Natural killer cell (primary cell): ENCODE data around the gene EFS. TPM values are rescaled to one million over a fixed set of nuclear protein-coding genes. Genes with fewer than 3 reads are reported as not detected.

Source experiments
- ATAC-seq, 3 donors: fragments of 150-1000 bp in 2 of 3; fragments of 200-7000 bp in 1 of 3; cut with Tn5 transposase; 1 replicate in 1 of 3; 2 replicates in 2 of 3; pipeline ENCODE4 v1.10.0; 2021; ENCODE audit warnings: mild to moderate bottlenecking in 2 of 3, moderate library complexity in 2 of 3
- DNase-seq, 2 donors: peaks; one replicate each; pipeline versions ENCODE4 v3.0.0 to v3.0.0-alpha.2; 2013 to 2021; ENCODE audit warnings: mixed read lengths in 1 of 2
- H3K27ac ChIP-seq: one replicate; pipeline ENCODE4 v1.5.1; 2013; ENCODE audit warnings: mild to moderate bottlenecking, low read length
- H3K27me3 ChIP-seq: one replicate; pipeline ENCODE4 v1.6.1; 2013; ENCODE audit warnings: low read length; ENCODE audit not compliant: control insufficient read depth, insufficient read depth
- H3K36me3 ChIP-seq: one replicate; pipeline ENCODE4 v1.6.1; 2013; ENCODE audit warnings: low read length; ENCODE audit not compliant: control insufficient read depth, insufficient read depth
- H3K4me1 ChIP-seq: one replicate; pipeline ENCODE4 v1.6.1; 2013; ENCODE audit warnings: low read length; ENCODE audit not compliant: control insufficient read depth, insufficient read depth
- H3K4me3 ChIP-seq: one replicate; pipeline ENCODE4 v1.5.1; 2013; ENCODE audit warnings: low read length
- H3K9me3 ChIP-seq: one replicate; pipeline ENCODE4 v1.6.1; 2013; ENCODE audit warnings: low read length; ENCODE audit not compliant: control insufficient read depth, insufficient read depth
- H3K27ac Mint-ChIP-seq, 2 donors: one replicate each; pipeline ENCODE4 v1.8.0; 2022; ENCODE audit warnings: mild to moderate bottlenecking in 2 of 2, mixed read lengths in 2 of 2, moderate library complexity in 1 of 2
- H3K27me3 Mint-ChIP-seq, 2 donors: one replicate each; pipeline ENCODE4 v1.8.0; 2022; ENCODE audit warnings: low read depth in 2 of 2, mixed read lengths in 2 of 2
- H3K36me3 Mint-ChIP-seq: one replicate; pipeline ENCODE4 v1.8.0; 2022; ENCODE audit warnings: mixed read lengths
- H3K4me1 Mint-ChIP-seq, 2 donors: one replicate each; pipeline ENCODE4 v1.8.0; 2022; ENCODE audit warnings: mixed read lengths in 2 of 2
- H3K4me3 Mint-ChIP-seq: one replicate; pipeline ENCODE4 v1.8.0; 2022; ENCODE audit warnings: mild to moderate bottlenecking, moderate library complexity, mixed read lengths
- H3K9me3 Mint-ChIP-seq, 2 donors: one replicate each; pipeline ENCODE4 v1.8.0; 2022; ENCODE audit warnings: mixed read lengths in 2 of 2
- WGBS: methylation state at CpG from one replicate; pipeline ENCODE4 v1.1.7; 2013; ENCODE audit warnings: missing lambda C conversion rate; ENCODE audit not compliant: insufficient coverage; 5-methylcytosine and 5-hydroxymethylcytosine counted together
- intact Hi-C: fragments of 100-400 bp; cut with micrococcal nuclease; formaldehyde crosslinking; loops from one replicate; pipeline ENCODE4 v1.14.2; 2022
- total RNA-seq, 4 donors: library from RNA; stranded (reverse); fragments of 120-200 nt in 1 of 4; gene quantifications; one replicate each; pipeline versions ENCODE4 v1.2.3 to v1.2.4, GENCODE V29; 2013 to 2022
- TF ChIP-seq, protein P1 (sequence below): fragments of 200-600 bp; IDR thresholded peaks from one replicate; pipeline ENCODE4 v1.8.0; 2022; ENCODE audit warnings: antibody characterized with exemption

Gene EFS
- total RNA-seq, 3 donors from 2014 or later (not counting 1 experiment from before 2014, with no cell fraction given): not detected

- Mint-ChIP-seq H3K4me3 (no peak overlapping the region), H3K27ac (no peak overlapping the region), H3K36me3 (no peaks in the 10 kb centered on the region), H3K4me1 (no peaks in the 10 kb centered on the region), H3K9me3 (no peaks in the 10 kb centered on the region), H3K27me3 (peaks cover 0 to 4% of the 10 kb centered on the region in 2 donors)
- Histone ChIP-seq H3K4me3 (no peak overlapping the region), H3K36me3 (no peaks in the 10 kb centered on the region), H3K27ac (no peak overlapping the region), H3K27me3 (no peaks in the 10 kb centered on the region), H3K4me1 (no peaks in the 10 kb centered on the region), H3K9me3 (no peaks in the 10 kb centered on the region)
- TF ChIP-seq, protein P1, sequence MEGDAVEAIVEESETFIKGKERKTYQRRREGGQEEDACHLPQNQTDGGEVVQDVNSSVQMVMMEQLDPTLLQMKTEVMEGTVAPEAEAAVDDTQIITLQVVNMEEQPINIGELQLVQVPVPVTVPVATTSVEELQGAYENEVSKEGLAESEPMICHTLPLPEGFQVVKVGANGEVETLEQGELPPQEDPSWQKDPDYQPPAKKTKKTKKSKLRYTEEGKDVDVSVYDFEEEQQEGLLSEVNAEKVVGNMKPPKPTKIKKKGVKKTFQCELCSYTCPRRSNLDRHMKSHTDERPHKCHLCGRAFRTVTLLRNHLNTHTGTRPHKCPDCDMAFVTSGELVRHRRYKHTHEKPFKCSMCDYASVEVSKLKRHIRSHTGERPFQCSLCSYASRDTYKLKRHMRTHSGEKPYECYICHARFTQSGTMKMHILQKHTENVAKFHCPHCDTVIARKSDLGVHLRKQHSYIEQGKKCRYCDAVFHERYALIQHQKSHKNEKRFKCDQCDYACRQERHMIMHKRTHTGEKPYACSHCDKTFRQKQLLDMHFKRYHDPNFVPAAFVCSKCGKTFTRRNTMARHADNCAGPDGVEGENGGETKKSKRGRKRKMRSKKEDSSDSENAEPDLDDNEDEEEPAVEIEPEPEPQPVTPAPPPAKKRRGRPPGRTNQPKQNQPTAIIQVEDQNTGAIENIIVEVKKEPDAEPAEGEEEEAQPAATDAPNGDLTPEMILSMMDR: no peak
- intact Hi-C loops: loop anchor here (2.0 kb wide), 2 partner anchors 116 to 260 kb away; no protein-coding TSS in a partner anchor
- ATAC-seq (peak in 1 of 3 donors; percentile 23), DNase-seq (peak in 1 of 2 donors; percentile 4)
- 83% methylated on average over 16 of the region's 16 CpGs for WGBS
These were observed 15.4 kb upstream of the EFS start for GRCh38 chr14:23380197-23380914.

GRCh38 chr14:23379366-23380196 lies 14.6 kb upstream of the EFS start:
- Mint-ChIP-seq H3K27ac (no peak overlapping the region), H3K9me3 (no peaks in the 10 kb centered on the region), H3K4me1 (no peaks in the 10 kb centered on the region), H3K4me3 (no peak overlapping the region), H3K36me3 (no peaks in the 10 kb centered on the region), H3K27me3 (peaks cover 0 to 4% of the 10 kb centered on the region in 2 donors)
- ATAC-seq: peak; percentile 66 to 87 (median 69)
- H3K27me3 ChIP-seq: no peaks in the 10 kb centered on the region
- TF ChIP-seq, protein P1: peak; percentile 66
- 46% methylated on average over 10 of the region's 12 CpGs for WGBS
- H3K4me1 ChIP-seq: no peaks in the 10 kb centered on the region
- no peak overlapping the region for H3K27ac ChIP-seq
- DNase-seq: peak in 1 of 2 donors; percentile 84
- no peak overlapping the region for H3K4me3 ChIP-seq
- H3K9me3 ChIP-seq: no peaks in the 10 kb centered on the region
- no peaks in the 10 kb centered on the region for H3K36me3 ChIP-seq
- intact Hi-C loops: loop anchor here (2.0 kb wide), 2 partner anchors 115 to 259 kb away; no protein-coding TSS in a partner anchor

DNA sequence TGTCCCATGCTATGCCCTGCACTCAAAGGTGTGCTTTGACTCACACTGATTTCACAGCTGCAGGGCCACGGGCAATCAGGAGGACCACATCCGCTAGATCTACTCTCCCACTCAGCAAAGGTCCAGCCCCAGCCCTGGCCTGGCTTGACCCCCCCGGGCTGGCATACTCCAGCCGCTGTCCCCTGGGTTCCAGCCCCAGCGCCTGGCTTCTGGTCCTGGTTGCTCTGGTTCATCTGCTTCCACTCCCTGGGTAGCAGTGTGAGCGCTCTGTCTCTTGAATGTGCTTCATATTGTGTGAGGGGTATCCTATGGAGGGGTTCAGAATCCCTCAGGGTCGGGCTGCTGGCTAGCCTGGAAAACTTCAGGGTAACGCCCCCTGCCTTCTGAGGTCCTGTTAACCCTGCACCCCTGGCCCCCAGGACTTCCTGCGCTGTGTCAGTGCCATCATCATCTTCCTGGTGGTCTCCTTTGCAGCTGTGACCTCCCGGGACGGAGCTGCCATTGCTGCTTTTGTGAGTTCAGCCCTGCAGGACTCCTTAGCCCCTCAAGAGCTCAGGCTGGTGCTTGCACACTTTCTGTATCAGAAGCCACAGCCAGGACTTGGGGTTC lies 13.7 kb upstream of the EFS start:
- no peaks in the 10 kb centered on the region for H3K27me3 ChIP-seq
- intact Hi-C loops: no loop called here
- Mint-ChIP-seq H3K36me3 (no peaks in the 10 kb centered on the region), H3K27ac (no peak overlapping the region), H3K9me3 (no peaks in the 10 kb centered on the region), H3K4me3 (no peak overlapping the region), H3K4me1 (no peaks in the 10 kb centered on the region), H3K27me3 (peaks cover 0 to 4% of the 10 kb centered on the region in 2 donors)
- no peaks in the 10 kb centered on the region for H3K9me3 ChIP-seq
- no peak overlapping the region for H3K4me3 ChIP-seq
- H3K36me3 ChIP-seq: no peaks in the 10 kb centered on the region
- WGBS: 80% methylated on average over 11 of the region's 11 CpGs
- no peaks in the 10 kb centered on the region for H3K4me1 ChIP-seq
- ATAC-seq (no peak), DNase-seq (no peak)
- TF ChIP-seq, protein P1: no peak
- no peak overlapping the region for H3K27ac ChIP-seq
